ENCODE data around the gene SSH2.

DNA sequence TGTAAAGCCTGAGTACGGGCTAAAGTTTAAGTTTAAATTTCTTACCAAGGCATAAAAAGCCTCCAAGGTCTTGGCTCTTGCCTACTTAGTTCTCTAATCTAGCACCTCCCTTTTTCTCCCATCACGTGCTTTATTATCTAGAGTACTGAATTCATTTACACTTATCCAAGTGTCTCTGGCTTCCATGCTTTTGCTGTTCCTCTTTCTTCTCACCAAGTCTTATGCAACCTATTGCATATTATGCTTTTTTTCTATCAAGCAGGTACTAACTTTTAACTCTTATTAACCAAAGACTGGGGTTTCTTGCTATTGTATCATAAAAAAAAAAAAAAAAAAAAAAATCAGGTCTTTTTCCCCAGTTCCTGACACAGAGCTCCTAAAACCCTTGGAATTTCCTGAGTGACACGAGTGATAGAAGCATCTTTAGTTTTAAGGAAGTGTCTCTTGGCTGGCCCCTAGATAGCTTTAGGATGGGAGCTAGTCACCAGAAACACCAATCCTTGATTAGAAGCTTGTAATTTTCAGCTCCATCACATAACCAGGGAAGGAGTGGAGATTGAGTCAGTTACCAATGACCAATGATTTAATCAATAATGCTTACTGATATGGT lies 44.9 kb downstream of the SSH2 start:
- TF ChIP-seq, protein P1, sequence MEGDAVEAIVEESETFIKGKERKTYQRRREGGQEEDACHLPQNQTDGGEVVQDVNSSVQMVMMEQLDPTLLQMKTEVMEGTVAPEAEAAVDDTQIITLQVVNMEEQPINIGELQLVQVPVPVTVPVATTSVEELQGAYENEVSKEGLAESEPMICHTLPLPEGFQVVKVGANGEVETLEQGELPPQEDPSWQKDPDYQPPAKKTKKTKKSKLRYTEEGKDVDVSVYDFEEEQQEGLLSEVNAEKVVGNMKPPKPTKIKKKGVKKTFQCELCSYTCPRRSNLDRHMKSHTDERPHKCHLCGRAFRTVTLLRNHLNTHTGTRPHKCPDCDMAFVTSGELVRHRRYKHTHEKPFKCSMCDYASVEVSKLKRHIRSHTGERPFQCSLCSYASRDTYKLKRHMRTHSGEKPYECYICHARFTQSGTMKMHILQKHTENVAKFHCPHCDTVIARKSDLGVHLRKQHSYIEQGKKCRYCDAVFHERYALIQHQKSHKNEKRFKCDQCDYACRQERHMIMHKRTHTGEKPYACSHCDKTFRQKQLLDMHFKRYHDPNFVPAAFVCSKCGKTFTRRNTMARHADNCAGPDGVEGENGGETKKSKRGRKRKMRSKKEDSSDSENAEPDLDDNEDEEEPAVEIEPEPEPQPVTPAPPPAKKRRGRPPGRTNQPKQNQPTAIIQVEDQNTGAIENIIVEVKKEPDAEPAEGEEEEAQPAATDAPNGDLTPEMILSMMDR (IDR thresholded peaks at IDR 0.05): no peak
- no peak for TF ChIP-seq POLR2A (IDR thresholded peaks at IDR 0.05)
